ENCODE data around the gene ANXA1.

ANXA1 gene

DNA sequence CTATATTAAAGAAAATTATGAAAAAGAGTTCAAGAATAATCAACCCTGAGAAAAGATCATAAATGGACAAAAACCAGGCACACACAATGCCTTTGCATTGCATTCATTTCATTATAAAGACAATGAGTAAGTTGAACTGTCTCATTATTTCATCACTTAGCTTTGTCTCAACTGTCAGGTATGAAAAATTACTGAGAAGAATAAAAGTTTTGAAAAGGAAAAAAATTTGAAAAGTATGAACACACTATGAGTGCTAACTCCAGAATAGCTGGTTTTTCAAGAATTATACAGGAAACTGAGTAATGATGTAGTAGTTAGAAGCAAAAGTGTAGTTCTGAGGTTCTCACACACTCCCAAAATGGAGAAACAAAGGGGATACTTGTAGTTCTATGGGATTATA is 16.3 kb upstream of the ANXA1 start:
- Histone ChIP-seq H2BK5ac (ENCODE audit: low read depth, low read length, poor library complexity) (no peak overlapping the region), H3K79me2 (ENCODE audit: control insufficient read depth, insufficient read depth, low read length, poor library complexity) (no peaks in the 10 kb centered on the region), H3K36me3 (ENCODE audit: control insufficient read depth in 1 of 2, insufficient read depth in 2 of 2, low read length in 2 of 2) (no peaks in the 10 kb centered on the region), H2AK5ac (ENCODE audit: low read length) (no peak overlapping the region), H3K4ac (ENCODE audit: low read depth, low read length) (no peak overlapping the region), H4K12ac (ENCODE audit: low read depth, low read length) (no peak overlapping the region), H3K18ac (ENCODE audit: low read length) (no peak overlapping the region), H3K9ac (ENCODE audit: low read length) (no peak overlapping the region), H3K27me3 (ENCODE audit: insufficient read depth, low read length) (no peaks in the 10 kb centered on the region), H2BK120ac (ENCODE audit: insufficient read depth, low read length, poor library complexity) (no peak overlapping the region), H3K4me1 (ENCODE audit: control insufficient read depth in 1 of 2, insufficient read depth in 2 of 2, low read length in 2 of 2) (peaks cover 0 to 2% of the 10 kb centered on the region in 2 experiments), H3K9me3 (ENCODE audit: insufficient read depth, low read depth, low read length) (no peaks in the 10 kb centered on the region), H4K91ac (ENCODE audit: low read depth, low read length) (no peak overlapping the region), H2BK12ac (ENCODE audit: low read length) (no peak overlapping the region), H3K4me3 (ENCODE audit: low read depth, low read length) (no peak overlapping the region), H3K27ac (ENCODE audit: low read depth, low read length) (no peak overlapping the region), H2AFZ (ENCODE audit: insufficient read depth, low read length, poor library complexity) (no peak overlapping the region), H3K23ac (ENCODE audit: low read length) (no peak overlapping the region), H3K79me1 (ENCODE audit: low read length) (peaks cover 6% of the 10 kb centered on the region), H3K4me2 (ENCODE audit: low read length) (no peak overlapping the region), H4K8ac (ENCODE audit: low read depth, low read length) (no peak overlapping the region), H3K14ac (ENCODE audit: low read length) (no peak overlapping the region)
- DNase-seq = peak; percentile 11 to 88

GRCh38 chr9:73137286-73137899 is 14.3 kb upstream of the ANXA1 start:
- Histone ChIP-seq H3K4me2 (ENCODE audit: low read length) (no peak overlapping the region), H2AFZ (ENCODE audit: insufficient read depth, low read length, poor library complexity) (no peak overlapping the region), H3K79me1 (ENCODE audit: low read length) (peaks cover 11% of the 10 kb centered on the region), H2BK5ac (ENCODE audit: low read depth, low read length, poor library complexity) (no peak overlapping the region), H3K18ac (ENCODE audit: low read length) (no peak overlapping the region), H3K27ac (ENCODE audit: low read depth, low read length) (no peak overlapping the region), H3K9ac (ENCODE audit: low read length) (no peak overlapping the region), H3K9me3 (ENCODE audit: insufficient read depth, low read depth, low read length) (no peaks in the 10 kb centered on the region), H3K14ac (ENCODE audit: low read length) (no peak overlapping the region), H4K12ac (ENCODE audit: low read depth, low read length) (no peak overlapping the region), H2BK120ac (ENCODE audit: insufficient read depth, low read length, poor library complexity) (no peak overlapping the region), H3K36me3 (ENCODE audit: control insufficient read depth in 1 of 2, insufficient read depth in 2 of 2, low read length in 2 of 2) (no peaks in the 10 kb centered on the region), H3K79me2 (ENCODE audit: control insufficient read depth, insufficient read depth, low read length, poor library complexity) (no peaks in the 10 kb centered on the region), H4K91ac (ENCODE audit: low read depth, low read length) (no peak overlapping the region), H2BK12ac (ENCODE audit: low read length) (peak overlapping the region; percentile 5), H3K4me3 (ENCODE audit: low read depth, low read length) (no peak overlapping the region), H4K8ac (ENCODE audit: low read depth, low read length) (no peak overlapping the region), H3K4ac (ENCODE audit: low read depth, low read length) (no peak overlapping the region), H2AK5ac (ENCODE audit: low read length) (no peak overlapping the region), H3K23ac (ENCODE audit: low read length) (no peak overlapping the region), H3K4me1 (ENCODE audit: control insufficient read depth in 1 of 2, insufficient read depth in 2 of 2, low read length in 2 of 2) (peaks cover 7 to 9% of the 10 kb centered on the region in 2 experiments), H3K27me3 (ENCODE audit: insufficient read depth, low read length) (no peaks in the 10 kb centered on the region)
- no peak for DNase-seq
- WGBS (ENCODE audit: extremely low coverage, insufficient coverage, insufficient read length) = no CpG with 5 or more reads among the region's 4 CpGs

- Histone ChIP-seq H2AK5ac (ENCODE audit: low read length) (no peak overlapping the region), H3K9ac (ENCODE audit: low read length) (no peak overlapping the region), H3K14ac (ENCODE audit: low read length) (no peak overlapping the region), H2BK5ac (ENCODE audit: low read depth, low read length, poor library complexity) (no peak overlapping the region), H3K27me3 (ENCODE audit: insufficient read depth, low read length) (no peaks in the 10 kb centered on the region), H3K4me2 (ENCODE audit: low read length) (no peak overlapping the region), H2AFZ (ENCODE audit: insufficient read depth, low read length, poor library complexity) (no peak overlapping the region), H3K4me3 (ENCODE audit: low read depth, low read length) (no peak overlapping the region), H3K27ac (ENCODE audit: low read depth, low read length) (no peak overlapping the region), H3K18ac (ENCODE audit: low read length) (no peak overlapping the region), H4K12ac (ENCODE audit: low read depth, low read length) (no peak overlapping the region), H4K8ac (ENCODE audit: low read depth, low read length) (no peak overlapping the region), H3K79me1 (ENCODE audit: low read length) (peaks cover 12% of the 10 kb centered on the region), H3K9me3 (ENCODE audit: insufficient read depth, low read depth, low read length) (no peaks in the 10 kb centered on the region), H4K91ac (ENCODE audit: low read depth, low read length) (no peak overlapping the region), H2BK12ac (ENCODE audit: low read length) (no peak overlapping the region), H3K79me2 (ENCODE audit: control insufficient read depth, insufficient read depth, low read length, poor library complexity) (no peaks in the 10 kb centered on the region), H2BK120ac (ENCODE audit: insufficient read depth, low read length, poor library complexity) (no peak overlapping the region), H3K23ac (ENCODE audit: low read length) (no peak overlapping the region), H3K36me3 (ENCODE audit: control insufficient read depth in 1 of 2, insufficient read depth in 2 of 2, low read length in 2 of 2) (no peaks in the 10 kb centered on the region), H3K4me1 (ENCODE audit: control insufficient read depth in 1 of 2, insufficient read depth in 2 of 2, low read length in 2 of 2) (peaks cover 7 to 10% of the 10 kb centered on the region in 2 experiments), H3K4ac (ENCODE audit: low read depth, low read length) (no peak overlapping the region)
- no CpG with 5 or more reads among the region's 2 CpGs for whole genome bisulfite sequencing (ENCODE audit: extremely low coverage, insufficient coverage, insufficient read length)
- DNase-seq = peak in 1 of 2 donors; percentile 80
Observed at GRCh38 chr9:73137914-73138313, 13.8 kb upstream of the ANXA1 start.

GRCh38 chr9:73138516-73138915 is 13.1 kb upstream of the ANXA1 start:
- Histone ChIP-seq H3K4me3 (ENCODE audit: low read depth, low read length) (no peak overlapping the region), H3K9ac (ENCODE audit: low read length) (no peak overlapping the region), H4K91ac (ENCODE audit: low read depth, low read length) (no peak overlapping the region), H2BK12ac (ENCODE audit: low read length) (no peak overlapping the region), H3K14ac (ENCODE audit: low read length) (no peak overlapping the region), H3K79me1 (ENCODE audit: low read length) (peaks cover 12% of the 10 kb centered on the region), H3K36me3 (ENCODE audit: control insufficient read depth in 1 of 2, insufficient read depth in 2 of 2, low read length in 2 of 2) (no peaks in the 10 kb centered on the region), H2AK5ac (ENCODE audit: low read length) (no peak overlapping the region), H2BK5ac (ENCODE audit: low read depth, low read length, poor library complexity) (no peak overlapping the region), H2AFZ (ENCODE audit: insufficient read depth, low read length, poor library complexity) (no peak overlapping the region), H2BK120ac (ENCODE audit: insufficient read depth, low read length, poor library complexity) (no peak overlapping the region), H3K18ac (ENCODE audit: low read length) (no peak overlapping the region), H3K27me3 (ENCODE audit: insufficient read depth, low read length) (no peaks in the 10 kb centered on the region), H3K9me3 (ENCODE audit: insufficient read depth, low read depth, low read length) (no peaks in the 10 kb centered on the region), H3K4ac (ENCODE audit: low read depth, low read length) (no peak overlapping the region), H3K4me1 (ENCODE audit: control insufficient read depth in 1 of 2, insufficient read depth in 2 of 2, low read length in 2 of 2) (peaks cover 7 to 10% of the 10 kb centered on the region in 2 experiments), H4K8ac (ENCODE audit: low read depth, low read length) (no peak overlapping the region), H4K12ac (ENCODE audit: low read depth, low read length) (no peak overlapping the region), H3K27ac (ENCODE audit: low read depth, low read length) (no peak overlapping the region), H3K79me2 (ENCODE audit: control insufficient read depth, insufficient read depth, low read length, poor library complexity) (no peaks in the 10 kb centered on the region), H3K4me2 (ENCODE audit: low read length) (no peak overlapping the region), H3K23ac (ENCODE audit: low read length) (no peak overlapping the region)
- DNase-seq = no peak
- no CpG with 5 or more reads among the region's 2 CpGs for WGBS (ENCODE audit: extremely low coverage, insufficient coverage, insufficient read length)

Measured in trophoblast cell (in vitro differentiated cells and primary cell).